ENCODE data around the gene COL19A1.

Gene COL19A1

DNA sequence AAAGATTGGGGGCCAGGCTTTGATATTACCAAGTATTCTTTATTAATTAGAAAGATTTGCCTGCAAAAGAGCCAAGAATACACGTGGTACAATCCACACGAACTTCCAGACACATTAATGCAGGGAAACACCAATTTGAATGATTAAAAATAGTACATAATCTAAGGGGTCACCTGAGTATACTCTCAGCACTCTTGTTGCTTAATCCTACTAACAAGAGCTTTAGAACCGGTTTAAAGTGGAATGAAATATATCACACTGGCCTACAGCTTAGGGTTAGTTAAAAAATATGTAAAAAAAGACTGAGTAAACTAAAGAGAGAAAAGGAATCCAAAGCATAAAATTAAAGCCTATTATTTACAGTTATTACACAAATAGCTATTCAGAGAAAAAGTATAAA, 387.6 kb downstream of the COL19A1 start:
- Histone ChIP-seq H3K4me3 (ENCODE audit: low read depth in 1 of 5, low read length in 5 of 5) (no peak overlapping the region), H3K36me3 (ENCODE audit: control insufficient read depth in 5 of 5, insufficient read depth in 5 of 5, low read length in 5 of 5) (no peaks in the 10 kb centered on the region), H3K4me1 (ENCODE audit: control insufficient read depth in 5 of 5, insufficient read depth in 5 of 5, low read length in 5 of 5) (no peaks in the 10 kb centered on the region), H3K9ac (ENCODE audit: low read length in 5 of 5) (no peak overlapping the region), H3K9me3 (ENCODE audit: control insufficient read depth in 5 of 5, low read length in 5 of 5) (no peaks in the 10 kb centered on the region), H3K27ac (ENCODE audit: low read depth, low read length) (no peak overlapping the region), H3K27me3 (ENCODE audit: control insufficient read depth in 5 of 5, insufficient read depth in 4 of 5, low read length in 5 of 5) (no peaks in the 10 kb centered on the region)

DNA sequence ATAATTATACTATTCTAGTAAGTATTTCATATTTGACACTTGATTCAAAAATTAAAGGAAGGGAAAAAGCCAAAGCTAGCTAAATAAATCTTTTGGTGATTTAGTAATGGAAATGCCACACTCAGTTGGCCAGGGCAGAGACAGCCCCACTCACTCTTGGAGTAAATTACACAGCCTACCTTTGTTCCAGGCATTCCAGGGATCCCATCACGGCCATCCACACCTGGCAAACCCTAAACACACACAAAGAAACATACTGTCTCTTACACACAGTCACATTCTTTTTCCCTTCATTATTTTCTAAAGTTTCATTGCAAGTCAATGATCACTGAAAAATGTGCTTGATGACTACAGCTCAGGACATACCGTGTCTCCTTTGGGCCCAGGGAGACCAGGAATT, 388.4 kb downstream of the COL19A1 start:
- no peak overlapping the region for H3K9ac ChIP-seq (ENCODE audit: low read length in 5 of 5)
- no peaks in the 10 kb centered on the region for H3K9me3 ChIP-seq (ENCODE audit: control insufficient read depth in 5 of 5, low read length in 5 of 5)
- no peaks in the 10 kb centered on the region for H3K27me3 ChIP-seq (ENCODE audit: control insufficient read depth in 5 of 5, insufficient read depth in 4 of 5, low read length in 5 of 5)
- H3K4me1 ChIP-seq (ENCODE audit: control insufficient read depth in 5 of 5, insufficient read depth in 5 of 5, low read length in 5 of 5) = no peaks in the 10 kb centered on the region
- no peak overlapping the region for H3K4me3 ChIP-seq (ENCODE audit: low read depth in 1 of 5, low read length in 5 of 5)
- no peak overlapping the region for H3K27ac ChIP-seq (ENCODE audit: low read depth, low read length)
- no peaks in the 10 kb centered on the region for H3K36me3 ChIP-seq (ENCODE audit: control insufficient read depth in 5 of 5, insufficient read depth in 5 of 5, low read length in 5 of 5)

DNA sequence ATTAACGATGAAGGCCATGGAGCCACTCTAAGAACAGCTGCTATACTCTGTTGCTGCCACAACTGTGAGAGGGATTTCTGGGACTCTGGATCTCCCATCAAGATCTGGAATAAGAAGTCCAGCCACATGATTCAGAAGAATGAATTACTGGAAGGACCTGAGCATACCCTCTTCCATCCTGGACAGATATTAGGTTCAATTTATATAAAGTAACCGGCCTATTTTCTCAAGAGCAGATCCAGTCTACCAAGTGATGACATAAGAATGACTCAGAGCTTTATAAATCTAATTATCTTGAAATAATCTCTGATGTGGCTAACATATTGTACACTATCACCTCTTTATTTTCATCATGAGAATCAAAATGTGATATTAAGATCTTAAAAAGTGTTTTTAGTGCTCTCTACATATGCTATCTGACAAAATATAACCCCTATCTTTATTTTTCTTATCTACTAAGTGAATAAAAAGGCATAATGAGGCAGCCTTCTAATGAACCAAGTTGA, 391.5 kb downstream of the COL19A1 start:
- H3K27ac ChIP-seq (ENCODE audit: low read depth, low read length) = no peak overlapping the region
- no peaks in the 10 kb centered on the region for H3K4me1 ChIP-seq (ENCODE audit: control insufficient read depth in 5 of 5, insufficient read depth in 5 of 5, low read length in 5 of 5)
- H3K27me3 ChIP-seq (ENCODE audit: control insufficient read depth in 5 of 5, insufficient read depth in 4 of 5, low read length in 5 of 5) = no peaks in the 10 kb centered on the region
- H3K4me3 ChIP-seq (ENCODE audit: low read depth in 1 of 5, low read length in 5 of 5) = no peak overlapping the region
- H3K36me3 ChIP-seq (ENCODE audit: control insufficient read depth in 5 of 5, insufficient read depth in 5 of 5, low read length in 5 of 5) = no peaks in the 10 kb centered on the region
- no peaks in the 10 kb centered on the region for H3K9me3 ChIP-seq (ENCODE audit: control insufficient read depth in 5 of 5, low read length in 5 of 5)
- no peak overlapping the region for H3K9ac ChIP-seq (ENCODE audit: low read length in 5 of 5)

DNA sequence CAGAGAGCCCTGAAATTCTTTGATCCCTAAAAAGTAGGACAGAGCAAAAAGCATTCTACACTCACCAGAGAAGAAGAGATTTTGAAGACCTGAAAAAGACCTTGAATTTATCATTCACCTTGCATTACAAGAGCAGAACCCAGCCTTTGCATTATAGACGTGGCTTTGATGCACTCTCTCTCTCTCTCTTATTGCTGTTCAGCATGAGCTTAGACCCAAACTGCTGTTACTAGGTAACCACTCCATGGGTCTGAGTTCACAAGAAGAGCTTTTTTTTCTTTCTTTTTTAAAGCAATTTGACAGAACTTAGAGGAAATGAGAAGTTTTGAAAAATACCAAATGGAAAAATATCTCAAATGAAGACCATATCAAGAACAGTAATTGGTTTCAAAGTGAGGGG, 392.1 kb downstream of the COL19A1 start:
- H3K27me3 ChIP-seq (ENCODE audit: control insufficient read depth in 5 of 5, insufficient read depth in 4 of 5, low read length in 5 of 5) = no peaks in the 10 kb centered on the region
- no peaks in the 10 kb centered on the region for H3K4me1 ChIP-seq (ENCODE audit: control insufficient read depth in 5 of 5, insufficient read depth in 5 of 5, low read length in 5 of 5)
- no peaks in the 10 kb centered on the region for H3K9me3 ChIP-seq (ENCODE audit: control insufficient read depth in 5 of 5, low read length in 5 of 5)
- H3K36me3 ChIP-seq (ENCODE audit: control insufficient read depth in 5 of 5, insufficient read depth in 5 of 5, low read length in 5 of 5) = no peaks in the 10 kb centered on the region
- H3K4me3 ChIP-seq (ENCODE audit: low read depth in 1 of 5, low read length in 5 of 5) = no peak overlapping the region
- H3K9ac ChIP-seq (ENCODE audit: low read length in 5 of 5) = no peak overlapping the region
- H3K27ac ChIP-seq (ENCODE audit: low read depth, low read length) = no peak overlapping the region
